Fibroblast of lung (primary cell): ENCODE measurements around the gene IFITM5. TPM values are rescaled to one million over a fixed set of nuclear protein-coding genes. Genes with fewer than 3 reads are reported as not detected.

ENCODE experiments used
- DNase-seq, 2 donors: peaks; one replicate each; pipeline versions ENCODE4 v3.0.0 to v3.0.0-alpha.2; 2010; ENCODE audit warnings: low read depth in 2 of 2
- H2AFZ ChIP-seq: 2 replicates; pipeline ENCODE4 v1.5.1; 2012; ENCODE audit warnings: low read length, control low read depth, inconsistent platforms
- H3K27ac ChIP-seq: 2 replicates; pipeline ENCODE4 v1.5.1; 2011; ENCODE audit warnings: low read length, control low read depth; ENCODE audit not compliant: insufficient read depth
- H3K27me3 ChIP-seq: 2 replicates; pipeline ENCODE4 v1.5.1; 2011; ENCODE audit warnings: mild to moderate bottlenecking, low read length; ENCODE audit not compliant: control insufficient read depth, insufficient read depth
- H3K36me3 ChIP-seq: 2 replicates; pipeline ENCODE4 v1.5.1; 2011; ENCODE audit warnings: low read length; ENCODE audit not compliant: control insufficient read depth, insufficient read depth
- H3K4me1 ChIP-seq: 2 replicates; pipeline ENCODE4 v1.5.1; 2011; ENCODE audit warnings: low read length; ENCODE audit not compliant: control insufficient read depth, insufficient read depth; ENCODE audit errors: extremely low read depth
- H3K4me2 ChIP-seq: 2 replicates; pipeline ENCODE4 v1.5.1; 2011; ENCODE audit warnings: low read length, control low read depth; ENCODE audit not compliant: insufficient read depth; ENCODE audit errors: extremely low read depth
- H3K4me3 ChIP-seq, 4 experiments: fragments of 200-600 bp in 1 of 4; sonication (generic) in 1 of 4; replicated peaks in 1 of 4; 2 replicates each; pipeline ENCODE4 v1.5.1; 2011 to 2016; ENCODE audit warnings: low read length in 4 of 4, low read depth in 3 of 4, mild to moderate bottlenecking in 3 of 4, control low read depth in 2 of 4, inconsistent platforms in 1 of 4, mixed read lengths in 1 of 4; ENCODE audit not compliant: insufficient read depth in 1 of 4; ENCODE audit errors: control extremely low read depth in 1 of 4
- H3K79me2 ChIP-seq: 2 replicates; pipeline ENCODE4 v1.5.1; 2012; ENCODE audit warnings: mild to moderate bottlenecking, low read length, inconsistent platforms; ENCODE audit not compliant: control insufficient read depth, insufficient read depth
- H3K9ac ChIP-seq: 2 replicates; pipeline ENCODE4 v1.5.1; 2011; ENCODE audit warnings: mild to moderate bottlenecking, low read length, control low read depth; ENCODE audit not compliant: insufficient read depth
- H3K9me3 ChIP-seq: 2 replicates; pipeline ENCODE4 v1.5.1; 2012; ENCODE audit warnings: low read depth, low read length; ENCODE audit not compliant: control insufficient read depth, insufficient read depth
- H4K20me1 ChIP-seq: 2 replicates; pipeline ENCODE4 v1.5.1; 2011; ENCODE audit warnings: low read length; ENCODE audit not compliant: control insufficient read depth, insufficient read depth; ENCODE audit errors: extremely low read depth
- EZH2 ChIP-seq: IDR thresholded peaks from 2 replicates; pipeline ENCODE4 v1.5.1; 2012; ENCODE audit warnings: low read length, control low read depth, mild to moderate bottlenecking; ENCODE audit errors: missing control alignments
- polyA plus RNA-seq, 2 donors: library from polyadenylated mRNA; depleted of rRNA in 1 of 2; stranded (reverse) in 1 of 2; unstranded in 1 of 2; fragments of >200 nt; gene quantifications; 2 replicates each; pipeline ENCODE4 v1.2.1, GENCODE V29; 2011 to 2012; ENCODE audit warnings: missing spikeins in 1 of 2
- total RNA-seq: library from RNA; depleted of rRNA; stranded (reverse); fragments of >200 nt; gene quantifications from 2 replicates; pipeline ENCODE4 v1.2.1, GENCODE V29; 2014
- TF ChIP-seq, protein P1 (sequence below), 2 donors: IDR thresholded peaks in 1 of 2; conservative IDR thresholded peaks in 1 of 2; 1 replicate in 1 of 2; 2 replicates in 1 of 2; pipeline ENCODE4 v1.5.1; 2011 to 2012; ENCODE audit warnings: low read length in 2 of 2, control low read depth in 1 of 2, inconsistent platforms in 1 of 2, low read depth in 1 of 2, mild to moderate bottlenecking in 1 of 2

IFITM5 gene
- total and polyA plus RNA-seq, 2 donors (not counting 1 experiment from before 2014, with no cell fraction given): 0.50 TPM; not detected in 1

DNA sequence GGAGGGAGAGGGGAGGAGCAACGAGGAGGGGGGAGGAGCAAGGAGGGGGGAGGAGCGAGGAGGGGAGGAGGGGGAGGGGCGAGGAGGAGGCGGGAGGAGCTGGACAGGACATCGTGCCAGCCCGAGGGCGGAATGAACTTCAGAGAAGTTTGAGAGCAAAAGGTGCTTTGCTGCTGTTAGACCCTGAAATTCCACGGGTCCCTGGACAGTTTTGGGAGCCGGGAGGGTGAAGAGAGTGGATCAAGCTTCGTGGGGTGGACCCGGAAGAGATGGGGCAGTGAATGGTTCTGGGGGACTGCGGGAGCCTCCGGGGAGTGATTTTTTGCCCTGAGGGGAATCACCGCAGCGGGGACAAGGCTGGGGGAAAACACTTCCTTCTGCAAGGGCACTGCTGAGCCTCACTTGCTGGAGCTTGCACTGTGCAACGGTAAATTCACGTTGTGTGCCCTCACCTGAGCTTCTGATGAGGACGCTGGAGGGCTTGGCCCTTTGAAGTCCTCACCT, 31.8 kb downstream of the IFITM5 start:
- Histone ChIP-seq H3K27ac (no peak overlapping the region), H3K9me3 (no peaks in the 10 kb centered on the region), H3K79me2 (no peaks in the 10 kb centered on the region), H3K36me3 (no peaks in the 10 kb centered on the region), H3K4me2 (no peak overlapping the region), H4K20me1 (no peaks in the 10 kb centered on the region), H3K4me1 (peaks cover 4% of the 10 kb centered on the region), H3K9ac (no peak overlapping the region), H3K27me3 (peaks cover 6% of the 10 kb centered on the region), H2AFZ (no peak overlapping the region), H3K4me3 (no peak overlapping the region)
- TF ChIP-seq EZH2: no peak
- TF ChIP-seq, protein P1, sequence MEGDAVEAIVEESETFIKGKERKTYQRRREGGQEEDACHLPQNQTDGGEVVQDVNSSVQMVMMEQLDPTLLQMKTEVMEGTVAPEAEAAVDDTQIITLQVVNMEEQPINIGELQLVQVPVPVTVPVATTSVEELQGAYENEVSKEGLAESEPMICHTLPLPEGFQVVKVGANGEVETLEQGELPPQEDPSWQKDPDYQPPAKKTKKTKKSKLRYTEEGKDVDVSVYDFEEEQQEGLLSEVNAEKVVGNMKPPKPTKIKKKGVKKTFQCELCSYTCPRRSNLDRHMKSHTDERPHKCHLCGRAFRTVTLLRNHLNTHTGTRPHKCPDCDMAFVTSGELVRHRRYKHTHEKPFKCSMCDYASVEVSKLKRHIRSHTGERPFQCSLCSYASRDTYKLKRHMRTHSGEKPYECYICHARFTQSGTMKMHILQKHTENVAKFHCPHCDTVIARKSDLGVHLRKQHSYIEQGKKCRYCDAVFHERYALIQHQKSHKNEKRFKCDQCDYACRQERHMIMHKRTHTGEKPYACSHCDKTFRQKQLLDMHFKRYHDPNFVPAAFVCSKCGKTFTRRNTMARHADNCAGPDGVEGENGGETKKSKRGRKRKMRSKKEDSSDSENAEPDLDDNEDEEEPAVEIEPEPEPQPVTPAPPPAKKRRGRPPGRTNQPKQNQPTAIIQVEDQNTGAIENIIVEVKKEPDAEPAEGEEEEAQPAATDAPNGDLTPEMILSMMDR (conservative IDR thresholded peaks at IDR 0.05 in 1 of 2, IDR thresholded peaks at IDR 0.05 in 1 of 2; ENCODE audit: low read depth in 1 of 2, low read length in 2 of 2): no peak
- no peak for DNase-seq

DNA sequence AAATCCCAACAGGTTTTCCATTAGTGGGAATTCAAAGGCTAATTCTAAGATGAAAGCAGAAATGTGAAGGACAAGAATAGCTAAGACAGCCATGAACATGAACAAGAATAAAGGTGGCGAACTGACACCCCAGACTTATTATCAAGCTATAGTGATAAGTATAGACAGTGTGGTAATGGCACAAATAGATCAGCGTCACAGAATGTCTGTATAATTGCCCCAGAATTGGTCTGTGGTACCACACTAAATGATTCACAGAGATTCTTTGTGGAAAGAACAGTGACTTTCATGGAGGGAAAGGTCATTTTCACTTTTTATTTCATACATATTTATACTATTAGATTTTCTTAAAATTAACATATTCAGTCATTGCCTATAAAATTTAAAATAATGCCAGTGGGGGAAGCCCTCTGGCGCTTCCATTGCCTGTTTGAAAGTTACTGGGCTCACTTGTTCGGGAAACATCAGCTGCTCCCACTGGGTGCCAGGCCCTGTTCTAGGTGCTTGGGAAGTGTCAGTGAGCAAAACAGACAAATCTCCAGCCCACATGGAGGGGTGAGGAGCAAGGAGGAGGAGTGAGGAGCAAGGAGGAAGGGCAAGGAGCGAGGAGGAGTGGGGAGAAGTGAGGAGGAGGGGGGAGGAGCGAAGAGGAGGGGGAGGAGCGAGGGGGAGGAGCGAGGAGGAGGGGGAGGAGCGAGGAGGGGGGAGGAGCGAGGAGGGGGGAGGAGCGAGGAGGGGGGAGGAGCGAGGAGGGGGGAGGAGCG, 32.5 kb downstream of the IFITM5 start:
- H3K36me3 ChIP-seq: no peaks in the 10 kb centered on the region
- no peak overlapping the region for H2AFZ ChIP-seq
- no peak for TF ChIP-seq EZH2
- TF ChIP-seq, protein P1 (conservative IDR thresholded peaks at IDR 0.05 in 1 of 2, IDR thresholded peaks at IDR 0.05 in 1 of 2; ENCODE audit: low read depth in 1 of 2, low read length in 2 of 2): no peak
- no peak overlapping the region for H3K4me2 ChIP-seq
- DNase-seq: no peak
- H3K27me3 ChIP-seq: no peaks in the 10 kb centered on the region
- no peak overlapping the region for H3K27ac ChIP-seq
- H3K4me1 ChIP-seq: peaks cover 4% of the 10 kb centered on the region
- no peaks in the 10 kb centered on the region for H4K20me1 ChIP-seq
- no peak overlapping the region for H3K9ac ChIP-seq
- no peaks in the 10 kb centered on the region for H3K9me3 ChIP-seq
- no peaks in the 10 kb centered on the region for H3K79me2 ChIP-seq
- H3K4me3 ChIP-seq: no peak overlapping the region

DNA sequence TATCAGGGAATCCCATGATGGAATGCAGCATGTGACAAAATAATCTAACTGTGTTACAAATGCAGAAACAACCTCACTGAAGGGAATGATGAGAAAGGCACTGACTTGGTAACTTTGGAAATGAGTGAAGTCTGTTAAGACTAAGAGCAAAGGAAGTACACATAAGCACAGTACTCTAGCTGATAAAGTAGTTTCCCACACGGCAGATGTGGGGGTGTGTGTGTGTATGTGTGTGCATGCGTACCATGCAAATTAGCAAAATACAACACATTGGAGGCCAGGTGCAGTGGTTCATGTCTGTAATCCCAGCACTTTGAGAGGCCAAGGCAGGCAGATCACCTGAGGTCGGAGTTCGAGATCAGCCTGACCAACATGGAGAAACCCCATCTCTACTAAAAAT, 37.7 kb downstream of the IFITM5 start:
- Histone ChIP-seq H3K27me3 (no peaks in the 10 kb centered on the region), H3K9ac (no peak overlapping the region), H2AFZ (no peak overlapping the region), H3K79me2 (no peaks in the 10 kb centered on the region), H3K27ac (no peak overlapping the region), H3K36me3 (no peaks in the 10 kb centered on the region), H3K4me1 (no peaks in the 10 kb centered on the region), H3K4me2 (no peak overlapping the region), H3K9me3 (no peaks in the 10 kb centered on the region), H4K20me1 (no peaks in the 10 kb centered on the region), H3K4me3 (no peak overlapping the region)
- DNase-seq: no peak
- no peak for TF ChIP-seq EZH2
- TF ChIP-seq, protein P1 (conservative IDR thresholded peaks at IDR 0.05 in 1 of 2, IDR thresholded peaks at IDR 0.05 in 1 of 2; ENCODE audit: low read depth in 1 of 2, low read length in 2 of 2): no peak
